ENCODE measurements around the gene SMPD1. TPM values are rescaled to one million over a fixed set of nuclear protein-coding genes. Genes with fewer than 3 reads are reported as not detected.

The SMPD1 gene
- total and polyA plus RNA-seq, 12 donors = 53.8 to 88.1 (median 66.3) TPM

DNA sequence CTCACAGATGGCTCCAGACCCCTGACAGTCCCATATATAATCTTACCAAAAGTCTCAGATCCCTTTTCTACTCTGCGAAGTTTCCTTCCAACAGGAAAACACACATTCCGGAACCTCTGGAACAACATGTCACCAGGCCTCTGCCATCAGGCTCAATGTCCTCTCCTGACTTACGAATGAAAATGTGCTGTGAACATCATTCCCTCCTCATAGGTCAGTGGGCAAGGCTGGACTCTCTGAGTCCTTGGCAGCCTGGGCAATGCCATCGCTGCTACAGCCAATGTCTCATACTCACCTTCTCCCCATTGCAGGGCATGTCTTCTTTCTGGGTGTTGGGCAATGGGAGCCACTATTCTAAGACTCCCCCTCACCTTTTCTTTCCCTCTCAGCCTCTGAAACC lies 52.2 kb downstream of the SMPD1 start:
- peaks cover 0 to 19% (median 0%) of the 10 kb centered on the region in 9 donors for H3K4me1 ChIP-seq
- TF ChIP-seq, protein P1, sequence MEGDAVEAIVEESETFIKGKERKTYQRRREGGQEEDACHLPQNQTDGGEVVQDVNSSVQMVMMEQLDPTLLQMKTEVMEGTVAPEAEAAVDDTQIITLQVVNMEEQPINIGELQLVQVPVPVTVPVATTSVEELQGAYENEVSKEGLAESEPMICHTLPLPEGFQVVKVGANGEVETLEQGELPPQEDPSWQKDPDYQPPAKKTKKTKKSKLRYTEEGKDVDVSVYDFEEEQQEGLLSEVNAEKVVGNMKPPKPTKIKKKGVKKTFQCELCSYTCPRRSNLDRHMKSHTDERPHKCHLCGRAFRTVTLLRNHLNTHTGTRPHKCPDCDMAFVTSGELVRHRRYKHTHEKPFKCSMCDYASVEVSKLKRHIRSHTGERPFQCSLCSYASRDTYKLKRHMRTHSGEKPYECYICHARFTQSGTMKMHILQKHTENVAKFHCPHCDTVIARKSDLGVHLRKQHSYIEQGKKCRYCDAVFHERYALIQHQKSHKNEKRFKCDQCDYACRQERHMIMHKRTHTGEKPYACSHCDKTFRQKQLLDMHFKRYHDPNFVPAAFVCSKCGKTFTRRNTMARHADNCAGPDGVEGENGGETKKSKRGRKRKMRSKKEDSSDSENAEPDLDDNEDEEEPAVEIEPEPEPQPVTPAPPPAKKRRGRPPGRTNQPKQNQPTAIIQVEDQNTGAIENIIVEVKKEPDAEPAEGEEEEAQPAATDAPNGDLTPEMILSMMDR (IDR thresholded peaks at IDR 0.05) = no peak
- H3K27me3 ChIP-seq = no peaks in the 10 kb centered on the region
- H3K4me3 ChIP-seq = no peak overlapping the region
- intact Hi-C loops (cut with DNase I) = loop anchor here in 8 of 10 donors (2.0 to 5.0 kb wide), 5 partner anchors 60 to 65 kb away; no protein-coding TSS in a partner anchor
- H3K27ac ChIP-seq = no peak overlapping the region
- ATAC-seq = no peak
- H3K9me3 ChIP-seq = no peaks in the 10 kb centered on the region
- H3K36me3 ChIP-seq = peaks cover 0 to 2% (median 0%) of the 10 kb centered on the region in 9 donors
- DNase-seq = no peak
- WGBS, 2 donors = 90 to 91% methylated on average over 4 of the region's 4 CpGs

DNA sequence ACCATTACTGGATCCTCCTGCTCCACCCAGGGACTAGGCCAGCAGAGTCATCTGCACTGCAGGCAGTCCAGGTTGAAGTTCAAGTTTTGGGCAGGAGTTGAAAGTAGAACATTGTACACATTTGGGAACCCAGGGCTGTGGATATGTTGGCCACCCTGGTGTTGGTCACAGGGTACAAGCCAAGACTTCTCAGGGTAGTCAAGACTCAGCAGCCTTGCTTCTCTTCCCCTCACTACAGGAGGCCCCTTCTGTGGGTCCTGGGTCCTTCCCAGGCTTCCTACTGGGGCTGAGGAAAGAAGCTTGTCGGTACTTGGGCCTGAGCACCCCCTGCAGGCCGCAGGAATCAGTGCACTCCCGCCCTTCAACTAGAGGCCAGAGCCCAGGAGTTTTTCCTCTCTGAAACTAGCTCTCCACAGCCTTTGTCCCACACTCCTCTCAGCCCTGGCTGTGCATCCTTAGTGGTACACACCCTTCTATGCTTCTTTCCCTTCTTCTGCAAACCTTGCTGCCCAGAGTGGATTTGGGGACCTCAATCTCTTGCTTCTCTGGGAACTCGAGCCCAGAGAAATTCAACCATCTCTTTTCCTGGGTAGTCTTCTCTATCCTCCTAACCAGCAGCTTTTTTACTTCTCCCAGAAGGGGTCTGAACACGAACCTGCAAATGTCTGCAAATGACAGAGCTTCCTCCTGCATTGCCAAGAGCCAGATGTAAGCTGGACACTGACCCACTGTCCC lies 53.2 kb downstream of the SMPD1 start:
- Histone ChIP-seq H3K27ac (no peak overlapping the region), H3K9me3 (no peaks in the 10 kb centered on the region), H3K36me3 (peaks cover 0 to 12% (median 0%) of the 10 kb centered on the region in 9 donors), H3K4me1 (peaks cover 0 to 9% (median 0%) of the 10 kb centered on the region in 9 donors), H3K4me3 (no peak overlapping the region), H3K27me3 (no peaks in the 10 kb centered on the region)
- peak; percentile 52 to 84 (median 78) for ATAC-seq
- 30 to 33% methylated on average over 5 of the region's 5 CpGs for WGBS, 2 donors
- peak; percentile 40 to 48 for DNase-seq
- intact Hi-C loops (cut with DNase I) = loop anchor here in 9 of 10 donors (1.0 to 5.0 kb wide), 7 partner anchors 59 to 65 kb away; no protein-coding TSS in a partner anchor
- TF ChIP-seq, protein P1 (IDR thresholded peaks at IDR 0.05) = peak; percentile 54 to 87 (median 82)

Other genes with a start within 250 kb of the SMPD1 start
- gene OR52B2, start 220.1 kb upstream of the SMPD1 start, total RNA-seq = not detected
- gene OR52B2, start 220.1 kb upstream of the SMPD1 start, polyA plus RNA-seq = not detected
- not detected for gene OR52W1, start 191.2 kb upstream of the SMPD1 start, total RNA-seq
- gene OR52W1, start 191.2 kb upstream of the SMPD1 start, polyA plus RNA-seq = not detected
- not detected for gene C11orf42, start 184.9 kb upstream of the SMPD1 start, total RNA-seq
- not detected for gene C11orf42, start 184.9 kb upstream of the SMPD1 start, polyA plus RNA-seq
- gene FHIP1B, start 155.8 kb upstream of the SMPD1 start, total RNA-seq = 10 to 100 TPM; 13.4 to 17.3 (median 14.3) TPM
- 10 to 100 TPM; 20.2 to 23.3 TPM for gene FHIP1B, start 155.8 kb upstream of the SMPD1 start, polyA plus RNA-seq
- gene CNGA4, start 151.4 kb upstream of the SMPD1 start, total RNA-seq = under 1 TPM in 1 of 10 donors, not detected in 9; 0.13 TPM
- under 1 TPM in 1 of 2 donors, not detected in 1; 0.01 TPM for gene CNGA4, start 151.4 kb upstream of the SMPD1 start, polyA plus RNA-seq
- gene CCKBR, start 130.6 kb upstream of the SMPD1 start, total RNA-seq = not detected
- under 1 TPM in 1 of 2 donors, not detected in 1; 0.15 TPM for gene CCKBR, start 130.6 kb upstream of the SMPD1 start, polyA plus RNA-seq
- 100 to 1,000 TPM in 1 of 10 donors, 10 to 100 TPM in 9; 39.3 to 117 (median 46.0) TPM for gene CAVIN3, start 70.0 kb upstream of the SMPD1 start, total RNA-seq
- gene CAVIN3, start 70.0 kb upstream of the SMPD1 start, polyA plus RNA-seq = 100 to 1,000 TPM; 150 to 186 TPM
- gene APBB1, start 28.6 kb downstream of the SMPD1 start, total RNA-seq = 10 to 100 TPM; 54.3 to 93.3 (median 65.2) TPM
- gene APBB1, start 28.6 kb downstream of the SMPD1 start, polyA plus RNA-seq = 10 to 100 TPM; 86.1 to 90.6 TPM
- gene HPX, start 50.5 kb downstream of the SMPD1 start, total RNA-seq = under 1 TPM in 5 of 10 donors, not detected in 5; 0.33 to 0.55 (median 0.40) TPM
- gene HPX, start 50.5 kb downstream of the SMPD1 start, polyA plus RNA-seq = under 1 TPM; 0.22 to 0.73 TPM
- 10 to 100 TPM in 3 of 10 donors, 1 to 10 TPM in 7; 6.3 to 12.7 (median 8.7) TPM for gene TRIM3, start 83.5 kb downstream of the SMPD1 start, total RNA-seq
- 10 to 100 TPM; 14.5 to 14.6 TPM for gene TRIM3, start 83.5 kb downstream of the SMPD1 start, polyA plus RNA-seq
- gene ARFIP2, start 90.9 kb downstream of the SMPD1 start, total RNA-seq = 10 to 100 TPM; 12.4 to 23.0 (median 14.8) TPM
- gene ARFIP2, start 90.9 kb downstream of the SMPD1 start, polyA plus RNA-seq = 10 to 100 TPM; 16.2 to 36.8 TPM
- 10 to 100 TPM; 13.8 to 21.6 (median 17.5) TPM for gene TIMM10B, start 91.0 kb downstream of the SMPD1 start, total RNA-seq
- 10 to 100 TPM; 10.0 to 16.3 TPM for gene TIMM10B, start 91.0 kb downstream of the SMPD1 start, polyA plus RNA-seq
- gene DNHD1, start 106.8 kb downstream of the SMPD1 start, total RNA-seq = 1 to 10 TPM; 3.4 to 7.8 (median 6.5) TPM
- gene DNHD1, start 106.8 kb downstream of the SMPD1 start, polyA plus RNA-seq = 10 to 100 TPM in 1 of 2 donors, 1 to 10 TPM in 1; 1.7 to 13.8 TPM
- 10 to 100 TPM; 12.1 to 23.3 (median 20.5) TPM for gene RRP8, start 213.1 kb downstream of the SMPD1 start, total RNA-seq
- 10 to 100 TPM; 16.1 to 23.0 TPM for gene RRP8, start 213.1 kb downstream of the SMPD1 start, polyA plus RNA-seq
- gene ILK, start 213.3 kb downstream of the SMPD1 start, total RNA-seq = 100 to 1,000 TPM; 150 to 247 (median 204) TPM
- gene ILK, start 213.3 kb downstream of the SMPD1 start, polyA plus RNA-seq = 100 to 1,000 TPM; 213 to 244 TPM
- gene TAF10, start 221.7 kb downstream of the SMPD1 start, total RNA-seq = 100 to 1,000 TPM in 1 of 10 donors, 10 to 100 TPM in 9; 78.0 to 101 (median 89.7) TPM
- gene TAF10, start 221.7 kb downstream of the SMPD1 start, polyA plus RNA-seq = 100 to 1,000 TPM in 1 of 2 donors, 10 to 100 TPM in 1; 93.3 to 254 TPM
- gene TPP1, start 228.9 kb downstream of the SMPD1 start, total RNA-seq = 100 to 1,000 TPM in 2 of 10 donors, 10 to 100 TPM in 8; 56.3 to 132 (median 72.6) TPM
- gene TPP1, start 228.9 kb downstream of the SMPD1 start, polyA plus RNA-seq = 10 to 100 TPM; 31.9 to 34.6 TPM

All from heart right ventricle (tissue), 16 donors.